NB4 (cell line): ENCODE data around the gene ECE1.
A peak's percentile ranks its signal among the peaks of the same experiment; 100 is the strongest.

Experiments used
- DNase-seq: peaks from one replicate; pipeline ENCODE4 v3.0.0; 2010; ENCODE audit warnings: low read depth
- H3K4me3 ChIP-seq: one replicate; pipeline ENCODE4 v1.5.1; 2011; ENCODE audit warnings: mild to moderate bottlenecking, low read depth, low read length, moderate library complexity
- MYC ChIP-seq: IDR thresholded peaks from 2 replicates; pipeline ENCODE4 v1.6.1; 2011; ENCODE audit warnings: low read depth, low read length
- POLR2A ChIP-seq: IDR thresholded peaks from 2 replicates; pipeline ENCODE4 v1.6.1; 2011; ENCODE audit warnings: mild to moderate bottlenecking; ENCODE audit not compliant: insufficient read length; ENCODE audit errors: extremely low read depth
- TF ChIP-seq, protein P1 (sequence below): IDR thresholded peaks from 2 replicates; pipeline ENCODE4 v1.6.1; 2011; ENCODE audit warnings: low read depth, low read length
- TF ChIP-seq, protein P2 (sequence below): IDR thresholded peaks from one replicate; pipeline ENCODE4 v1.5.1; 2012; ENCODE audit warnings: low read depth, low read length

ECE1 gene

DNA sequence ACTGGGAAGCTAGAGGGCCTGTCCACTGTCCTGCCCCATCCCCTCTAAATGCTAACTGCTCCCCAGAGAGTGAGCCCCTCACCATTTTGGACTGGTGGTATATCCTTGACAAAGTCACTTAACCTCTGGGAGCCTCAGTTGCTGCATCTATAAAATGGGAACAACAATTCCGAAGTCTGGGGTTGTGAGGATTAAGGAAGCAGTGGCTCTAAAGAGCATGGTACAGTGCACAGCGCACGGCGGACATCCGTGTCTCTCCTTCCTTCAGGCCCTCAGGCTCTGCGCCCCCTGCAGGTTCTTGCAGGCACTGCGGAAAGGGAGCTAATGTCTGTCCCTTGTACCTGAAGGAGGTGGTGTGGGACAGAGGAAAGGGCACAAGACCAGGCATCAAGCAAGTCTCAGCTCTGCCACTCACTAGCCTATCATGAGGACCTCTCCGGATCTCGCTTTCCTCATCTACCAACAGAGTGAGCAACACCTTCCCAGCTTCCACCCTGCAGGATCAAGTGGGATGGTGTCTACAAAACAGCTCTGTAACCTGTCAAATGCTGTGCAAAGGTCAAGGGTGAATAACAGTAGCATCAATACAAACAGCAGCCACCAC, 20.1 kb downstream of the ECE1 start:
- peak; percentile 66 for DNase-seq
- no peak overlapping the region for H3K4me3 ChIP-seq
- TF ChIP-seq, protein P1, sequence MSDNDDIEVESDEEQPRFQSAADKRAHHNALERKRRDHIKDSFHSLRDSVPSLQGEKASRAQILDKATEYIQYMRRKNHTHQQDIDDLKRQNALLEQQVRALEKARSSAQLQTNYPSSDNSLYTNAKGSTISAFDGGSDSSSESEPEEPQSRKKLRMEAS: no peak
- TF ChIP-seq, protein P2, sequence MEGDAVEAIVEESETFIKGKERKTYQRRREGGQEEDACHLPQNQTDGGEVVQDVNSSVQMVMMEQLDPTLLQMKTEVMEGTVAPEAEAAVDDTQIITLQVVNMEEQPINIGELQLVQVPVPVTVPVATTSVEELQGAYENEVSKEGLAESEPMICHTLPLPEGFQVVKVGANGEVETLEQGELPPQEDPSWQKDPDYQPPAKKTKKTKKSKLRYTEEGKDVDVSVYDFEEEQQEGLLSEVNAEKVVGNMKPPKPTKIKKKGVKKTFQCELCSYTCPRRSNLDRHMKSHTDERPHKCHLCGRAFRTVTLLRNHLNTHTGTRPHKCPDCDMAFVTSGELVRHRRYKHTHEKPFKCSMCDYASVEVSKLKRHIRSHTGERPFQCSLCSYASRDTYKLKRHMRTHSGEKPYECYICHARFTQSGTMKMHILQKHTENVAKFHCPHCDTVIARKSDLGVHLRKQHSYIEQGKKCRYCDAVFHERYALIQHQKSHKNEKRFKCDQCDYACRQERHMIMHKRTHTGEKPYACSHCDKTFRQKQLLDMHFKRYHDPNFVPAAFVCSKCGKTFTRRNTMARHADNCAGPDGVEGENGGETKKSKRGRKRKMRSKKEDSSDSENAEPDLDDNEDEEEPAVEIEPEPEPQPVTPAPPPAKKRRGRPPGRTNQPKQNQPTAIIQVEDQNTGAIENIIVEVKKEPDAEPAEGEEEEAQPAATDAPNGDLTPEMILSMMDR: peak; percentile 98
- TF ChIP-seq POLR2A (no peak), MYC (no peak)

DNA sequence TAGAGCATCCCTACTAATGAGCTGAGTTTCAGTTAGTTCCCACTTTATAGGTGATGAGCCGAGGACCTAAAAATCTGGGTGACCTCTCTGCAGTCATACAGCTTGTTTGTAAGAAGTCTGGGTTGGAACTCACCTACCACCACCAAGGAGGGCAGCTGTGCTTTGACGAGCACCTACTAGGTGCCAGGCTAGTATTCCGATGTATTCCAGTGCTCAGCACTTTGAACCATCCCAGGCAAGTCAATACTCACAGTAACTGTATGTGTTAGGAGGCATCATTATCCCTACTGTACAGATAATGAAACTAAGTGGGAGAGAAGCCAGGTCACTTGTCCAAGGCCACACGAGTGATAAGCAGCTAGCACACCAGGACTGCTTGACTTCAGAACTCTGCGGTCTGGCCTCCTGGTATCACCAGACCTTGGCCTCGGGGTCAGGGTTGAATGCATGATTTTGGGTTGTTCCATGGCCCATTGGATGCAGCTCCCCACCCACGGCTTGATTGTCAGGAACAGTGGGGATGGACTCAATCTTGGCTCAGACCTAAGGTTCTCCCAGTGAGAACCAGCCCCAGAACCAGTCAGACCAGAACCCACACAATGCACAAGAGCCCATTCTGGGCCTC, 20.7 kb downstream of the ECE1 start:
- no peak overlapping the region for H3K4me3 ChIP-seq
- DNase-seq: no peak
- TF ChIP-seq, protein P1: no peak
- no peak for TF ChIP-seq POLR2A
- TF ChIP-seq MYC: no peak
- TF ChIP-seq, protein P2: no peak

DNA sequence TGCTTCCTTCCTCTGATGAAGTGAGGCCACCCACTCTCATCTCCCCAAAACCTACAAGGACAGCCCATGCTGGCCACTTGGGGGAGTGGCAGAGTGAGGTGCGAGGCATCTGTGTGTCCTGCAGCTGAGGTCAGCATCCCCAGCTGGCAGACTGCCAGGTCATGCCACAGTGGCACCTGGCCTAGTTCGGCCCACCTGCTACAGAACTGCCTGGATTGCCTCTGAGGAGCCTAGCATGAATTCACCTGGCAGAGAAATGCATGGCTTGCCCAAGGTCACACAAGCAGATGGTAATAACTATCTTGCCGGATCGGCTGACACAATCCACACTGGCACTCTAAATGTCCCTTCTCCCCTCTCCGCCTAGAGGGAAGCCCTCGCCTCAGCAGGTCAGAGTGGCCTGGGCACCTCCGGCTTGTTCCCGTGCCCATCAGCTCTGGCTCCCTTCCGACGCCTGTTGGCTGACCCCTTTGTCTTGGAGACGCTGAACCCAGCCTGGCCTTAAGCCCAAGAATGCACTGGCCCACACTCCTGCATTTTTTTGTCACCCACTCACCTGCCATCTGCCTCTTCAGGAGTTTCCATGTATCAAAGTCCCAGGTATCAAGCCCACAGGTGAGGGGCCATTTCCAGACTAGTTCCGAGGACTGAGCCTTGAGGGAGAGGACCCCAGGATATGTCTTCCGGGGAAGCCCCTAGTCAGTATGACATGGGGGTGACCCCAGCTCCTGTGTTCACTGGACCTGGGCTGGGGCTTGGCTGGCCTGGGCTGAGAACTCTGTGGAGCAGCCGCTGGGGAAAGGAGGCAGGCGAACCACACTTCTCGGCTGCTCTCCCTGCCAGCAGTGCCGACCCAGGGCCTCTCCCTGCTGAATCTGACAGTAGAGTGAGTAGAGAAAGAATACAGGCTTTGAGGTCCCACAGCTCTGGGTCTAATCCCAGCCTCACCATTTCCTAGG, 21.7 kb downstream of the ECE1 start:
- no peak overlapping the region for H3K4me3 ChIP-seq
- DNase-seq: no peak
- TF ChIP-seq MYC: no peak
- TF ChIP-seq, protein P1: no peak
- TF ChIP-seq POLR2A: no peak
- TF ChIP-seq, protein P2: no peak

DNA sequence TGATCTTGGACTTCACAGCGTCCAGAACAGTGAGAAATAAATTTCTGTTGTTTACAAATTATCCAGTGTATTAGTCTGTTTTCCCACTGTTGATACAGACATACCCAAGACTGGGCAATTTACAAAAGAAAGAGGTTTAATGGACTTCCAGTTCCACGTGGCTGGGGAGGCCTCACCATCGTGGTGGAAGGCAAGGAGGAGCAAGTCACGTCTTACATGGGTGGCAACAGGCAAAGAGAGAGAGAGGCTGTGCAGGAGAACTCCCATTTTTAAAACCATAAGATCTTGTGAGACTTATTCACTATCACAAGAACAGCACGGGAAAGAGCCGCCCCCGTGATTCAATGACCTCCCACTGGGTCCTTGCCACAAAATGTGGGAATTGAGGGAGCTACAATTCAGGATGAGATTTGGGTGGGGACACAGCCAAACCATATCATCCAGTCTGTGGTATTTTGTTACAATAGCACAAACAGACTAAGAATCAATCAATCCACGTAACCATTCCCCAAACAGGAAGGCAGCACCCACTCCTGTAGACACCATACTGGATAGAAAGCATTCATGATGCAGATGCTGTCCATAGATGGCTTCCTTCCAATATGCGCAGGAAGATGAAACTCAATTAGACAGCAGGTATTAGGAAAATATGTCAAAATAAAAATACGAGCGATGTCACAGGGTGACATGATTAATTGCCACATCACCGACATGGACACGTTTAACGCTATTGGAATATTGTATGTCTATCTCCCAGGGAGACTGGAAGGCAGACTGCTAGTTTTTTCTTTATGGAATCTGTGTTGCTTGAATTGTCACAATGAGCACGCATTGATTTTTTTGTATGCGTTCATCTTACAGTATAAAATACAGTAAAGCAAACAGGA, 22.8 kb downstream of the ECE1 start:
- no peak for DNase-seq
- TF ChIP-seq POLR2A (no peak), MYC (no peak)
- TF ChIP-seq, protein P2: no peak
- TF ChIP-seq, protein P1: no peak
- no peak overlapping the region for H3K4me3 ChIP-seq

DNA sequence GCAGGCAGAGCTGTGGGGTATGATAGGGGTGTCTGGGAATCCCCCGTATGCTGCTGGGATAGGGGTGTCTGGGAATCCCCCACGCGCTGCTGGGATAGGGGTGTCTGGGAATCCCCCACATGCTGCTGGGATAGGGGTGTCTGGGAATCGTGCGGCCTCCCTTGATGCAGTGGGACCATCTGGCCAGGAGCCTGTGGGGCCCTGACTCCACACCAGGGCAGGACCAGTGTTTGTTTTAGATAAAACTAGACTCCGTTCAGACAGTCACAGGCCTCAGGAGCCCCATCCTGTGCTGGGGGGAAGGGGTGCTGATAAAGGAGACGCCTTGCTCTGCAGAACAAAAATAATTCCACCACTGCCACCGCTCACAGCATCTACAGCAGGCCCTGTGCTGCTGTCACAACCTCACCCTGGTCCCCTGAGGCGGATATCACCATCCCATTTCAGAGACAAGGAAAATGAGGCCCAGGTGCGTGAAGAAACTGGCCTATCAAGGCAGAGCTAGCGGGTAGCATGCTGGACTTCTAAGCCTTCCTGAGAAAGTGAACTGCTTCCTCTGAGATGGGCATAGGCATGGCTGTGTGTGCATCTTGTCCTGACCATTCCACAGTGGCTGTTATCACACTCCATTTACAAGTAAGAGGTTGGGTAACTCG, 24.0 kb downstream of the ECE1 start:
- TF ChIP-seq, protein P2: no peak
- TF ChIP-seq, protein P1: no peak
- TF ChIP-seq POLR2A (no peak), MYC (no peak)
- no peak overlapping the region for H3K4me3 ChIP-seq
- DNase-seq: no peak
